Activated CD8-positive, alpha-beta memory T cell treated with anti-CD3 and anti-CD28 coated beads for 24 hours (primary cell): Measurements from ENCODE around the gene LRRC49.
"Not testable (repeated sequence)": the region's sequence is repeated elsewhere in the genome, so short reads cannot be mapped to it uniquely, and the experiment has no call there.

Experiments
- DNase-seq: peaks from one replicate; pipeline ENCODE4 v3.0.0-alpha.2; 2020

Gene LRRC49

DNA sequence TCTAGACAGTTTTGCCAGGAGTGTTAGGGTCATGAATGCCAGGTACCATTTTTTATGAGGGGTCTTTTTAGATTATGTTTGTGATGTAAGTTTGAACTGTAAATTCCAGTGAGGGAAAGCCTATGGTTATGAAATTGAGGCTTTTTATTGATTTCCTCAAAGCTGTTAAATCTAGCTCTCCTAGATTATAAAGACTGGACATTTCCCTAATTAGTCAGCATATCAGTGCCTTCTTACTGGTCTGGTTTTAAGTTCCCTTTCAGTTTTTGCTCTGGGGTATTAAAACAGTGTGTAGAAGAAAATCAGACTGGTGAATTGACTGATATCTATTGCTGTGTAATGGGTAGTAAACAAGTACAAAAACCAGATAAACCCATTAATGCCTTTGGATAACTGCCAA lies 39.2 kb downstream of the LRRC49 start:
- no peak for DNase-seq

DNA sequence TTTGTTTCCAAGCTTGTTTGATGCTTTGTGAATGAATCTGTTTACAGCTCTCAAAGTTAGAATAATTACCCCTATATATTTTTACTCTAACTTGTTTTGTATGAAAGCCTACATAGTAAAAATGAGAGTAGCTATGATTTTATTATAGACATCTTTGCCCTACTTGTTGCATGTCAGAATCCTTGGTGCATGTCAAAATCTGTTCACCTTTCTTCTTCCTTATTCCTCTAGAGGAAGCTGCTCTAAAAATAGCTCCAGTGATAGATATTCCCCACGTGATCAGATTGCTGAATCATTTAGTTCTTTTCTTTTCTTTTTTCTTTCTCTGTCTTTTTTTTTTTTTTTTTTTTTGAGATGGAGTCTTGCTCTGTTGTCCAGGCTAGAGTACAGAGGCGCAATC lies 39.8 kb downstream of the LRRC49 start:
- no peak for DNase-seq

DNA sequence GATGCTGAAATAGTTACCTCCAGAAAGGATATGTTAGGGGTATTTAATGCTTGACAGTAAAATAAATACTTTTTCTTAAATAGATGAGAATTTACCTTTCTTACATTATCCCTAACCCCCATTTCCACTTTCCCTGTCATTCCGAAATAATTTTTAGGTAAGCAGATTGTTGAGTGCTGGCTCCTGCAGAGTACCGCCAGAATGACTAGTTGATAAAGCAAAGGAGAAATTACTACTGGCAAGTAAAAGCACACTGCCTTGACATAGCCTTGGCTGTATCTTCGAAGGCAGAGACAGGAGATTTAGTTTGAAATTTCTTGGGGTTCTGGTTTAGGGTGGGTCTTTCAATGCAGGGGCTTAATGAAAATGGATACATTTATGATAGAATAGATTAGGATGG lies 40.8 kb downstream of the LRRC49 start:
- no peak for DNase-seq

DNA sequence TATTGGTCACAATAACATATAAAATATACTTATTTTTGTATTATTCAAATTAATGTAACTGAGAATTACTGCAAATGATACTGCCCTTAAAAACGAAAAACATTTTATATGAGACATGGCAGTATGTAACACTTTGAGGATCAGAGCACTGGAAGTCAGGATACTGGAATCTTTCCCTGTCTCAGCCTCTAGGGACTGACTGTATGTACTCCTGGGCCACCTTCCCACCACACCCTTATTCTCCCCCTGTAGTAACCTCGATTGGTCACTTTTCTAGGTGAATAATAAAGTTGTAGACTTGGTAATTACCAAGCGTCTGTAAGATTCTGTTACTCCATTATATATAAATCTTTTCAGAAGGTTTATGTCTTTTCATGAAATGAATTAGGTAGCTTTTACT lies 43.0 kb downstream of the LRRC49 start:
- no peak for DNase-seq

DNA sequence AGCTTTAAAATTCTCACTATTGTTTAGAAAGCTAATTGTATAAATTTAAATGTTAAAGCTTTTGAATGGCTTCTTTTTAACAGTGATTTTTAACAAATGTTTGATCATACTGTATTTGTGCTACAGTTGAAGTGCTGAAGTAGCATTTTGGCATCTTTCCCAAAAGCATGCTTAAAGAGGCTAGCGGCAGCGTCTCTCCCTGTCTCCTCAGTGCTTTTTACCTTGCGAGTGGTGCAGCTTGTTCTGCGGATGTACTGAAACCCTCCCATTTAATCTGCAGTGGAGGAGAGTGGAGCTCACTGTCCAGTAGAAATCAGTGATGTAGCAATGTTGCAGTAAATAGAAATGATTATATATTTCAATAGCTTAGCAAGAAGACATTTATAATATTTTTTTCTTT lies 43.7 kb downstream of the LRRC49 start:
- no peak for DNase-seq

DNA sequence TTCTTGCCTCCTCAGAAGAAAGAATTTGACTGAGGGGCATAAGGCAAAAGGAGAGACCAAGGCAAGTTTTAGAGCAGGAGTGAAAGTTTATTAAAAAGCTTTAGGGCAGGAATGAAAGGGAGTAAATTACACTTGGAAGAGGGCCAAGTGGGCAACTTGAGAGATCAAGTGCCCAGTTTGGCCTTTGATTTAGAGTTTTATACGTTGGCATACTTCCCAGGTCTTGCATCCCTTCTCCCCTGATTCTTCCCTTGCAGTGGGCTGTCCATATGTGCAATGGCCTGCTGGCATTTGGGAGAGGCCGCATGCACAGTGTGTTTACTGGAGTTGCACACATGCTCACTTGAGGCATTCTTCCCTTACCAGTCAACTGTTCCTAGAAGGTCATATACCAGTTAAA lies 50.7 kb downstream of the LRRC49 start:
- DNase-seq = not testable (repeated sequence)

DNA sequence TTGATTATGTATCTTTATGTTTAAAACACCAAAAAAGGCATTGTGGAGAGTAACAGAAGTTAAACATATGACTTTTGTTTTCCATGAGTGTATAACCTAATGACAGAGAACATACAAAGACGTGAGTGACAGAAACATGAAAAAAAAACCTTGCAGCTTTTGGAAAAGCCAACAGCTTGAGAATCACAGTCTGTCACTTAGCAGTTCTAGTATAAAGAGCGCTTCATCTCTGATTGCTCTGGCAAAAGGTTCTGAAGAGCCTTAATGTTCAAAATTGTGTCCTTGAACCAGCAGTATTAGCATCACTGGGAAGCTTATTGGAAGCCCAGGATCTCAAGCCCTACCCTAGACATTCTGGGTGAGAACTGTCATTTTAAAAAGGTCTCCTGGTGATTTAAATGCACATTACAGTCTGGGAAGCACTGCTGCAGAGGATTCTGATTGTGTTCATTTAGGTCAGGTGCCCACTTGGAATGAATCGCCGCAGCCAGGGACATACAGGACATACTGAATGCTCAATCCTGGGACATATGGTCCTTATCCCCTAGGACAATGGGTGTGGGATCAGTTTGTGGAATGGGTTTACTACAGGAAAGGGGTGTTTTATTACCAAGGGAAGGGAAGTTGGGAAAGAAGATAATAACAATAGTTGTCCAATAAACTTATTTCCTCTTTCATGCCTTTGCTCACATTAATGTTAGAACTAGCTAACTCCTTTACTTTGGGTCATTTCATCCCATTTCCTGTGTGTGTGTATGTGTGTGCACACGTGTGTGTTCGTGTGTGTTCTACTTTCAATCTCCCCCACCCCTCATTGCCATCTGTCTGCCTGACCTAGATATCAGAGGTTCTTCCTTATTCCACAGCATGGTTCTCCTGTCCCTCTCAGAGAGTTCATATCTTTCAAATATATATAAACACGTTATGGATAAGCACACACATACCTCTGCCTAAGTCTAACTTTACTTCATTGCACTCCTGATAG lies 55.0 kb downstream of the LRRC49 start:
- DNase-seq = no peak

DNA sequence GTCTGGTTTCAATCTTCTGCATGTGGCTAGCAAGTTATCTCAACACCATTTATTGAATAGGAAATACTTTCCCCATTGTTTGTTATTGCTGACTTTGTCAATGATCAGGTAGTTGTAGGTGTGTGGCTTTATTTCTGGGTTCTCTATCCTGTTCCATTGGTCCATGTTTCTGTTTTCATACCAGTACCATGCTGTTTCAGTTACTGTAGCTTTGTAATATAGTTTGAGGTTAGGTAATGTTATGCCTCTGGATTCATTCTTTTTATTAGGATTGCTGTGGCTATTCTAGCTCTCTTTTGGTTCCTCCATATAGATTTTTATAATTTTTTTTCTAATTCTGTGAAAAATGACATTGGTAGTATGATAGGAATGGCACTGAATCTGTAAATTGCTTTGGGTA lies 58.3 kb downstream of the LRRC49 start:
- DNase-seq = no peak

DNA sequence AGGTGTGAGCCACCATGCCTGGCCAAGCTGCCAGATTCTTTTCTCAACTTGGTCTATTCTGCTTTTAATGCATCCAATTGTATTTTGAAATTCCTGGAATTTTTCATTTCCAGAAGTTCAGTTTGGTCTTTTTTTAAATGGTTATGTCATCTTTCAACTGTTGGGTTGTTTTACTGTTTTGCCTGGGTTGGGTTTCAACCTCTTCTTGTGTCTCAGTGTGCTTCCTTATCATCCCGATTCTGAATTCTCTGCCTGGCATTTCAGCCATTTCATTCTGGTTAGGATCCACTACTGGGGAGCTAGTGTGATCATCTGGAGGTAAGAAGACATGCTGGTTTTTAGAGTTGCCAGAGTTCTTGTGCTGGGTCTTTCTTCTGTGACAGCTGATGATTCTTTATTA lies 61.5 kb downstream of the LRRC49 start:
- no peak for DNase-seq

DNA sequence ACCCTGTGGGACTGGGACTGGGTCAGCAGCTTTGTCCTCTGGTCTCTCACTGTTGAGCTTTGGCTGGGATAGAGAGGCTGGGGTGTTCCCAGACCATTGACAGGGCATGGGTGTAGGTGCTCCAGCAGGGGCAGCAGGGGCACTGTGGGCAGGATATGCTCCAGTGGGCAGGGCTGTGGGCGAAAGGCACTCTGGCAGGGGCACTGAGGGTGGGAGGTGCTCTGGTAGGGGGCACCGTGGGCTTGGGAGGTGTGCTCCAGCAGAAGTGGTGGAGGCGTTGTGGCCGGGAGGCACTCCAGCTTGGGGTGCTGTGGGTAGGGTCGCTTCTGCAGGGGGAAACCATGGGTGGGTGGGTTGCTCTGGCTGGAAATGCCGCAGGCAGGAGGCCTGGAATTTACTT lies 62.1 kb downstream of the LRRC49 start:
- DNase-seq = no peak

DNA sequence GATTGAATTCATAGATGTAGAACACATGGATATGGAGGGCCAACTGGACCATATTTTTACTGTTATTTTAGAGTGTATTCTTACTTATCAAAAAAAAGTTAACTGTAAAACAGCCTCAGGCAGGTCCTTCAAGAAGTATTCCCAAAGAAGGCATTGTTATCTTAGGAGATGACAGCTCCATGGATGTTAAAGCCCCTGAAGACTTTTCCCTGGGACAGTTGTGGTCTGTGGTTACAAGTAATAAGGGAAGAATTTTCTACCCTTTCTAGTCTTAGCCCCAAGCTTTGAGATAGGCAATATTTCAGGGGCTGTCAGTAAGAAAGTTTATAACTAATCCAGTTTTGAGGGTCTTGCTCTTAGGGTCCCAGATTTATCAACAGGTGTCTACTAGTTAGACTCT lies 62.5 kb downstream of the LRRC49 start:
- no peak for DNase-seq

DNA sequence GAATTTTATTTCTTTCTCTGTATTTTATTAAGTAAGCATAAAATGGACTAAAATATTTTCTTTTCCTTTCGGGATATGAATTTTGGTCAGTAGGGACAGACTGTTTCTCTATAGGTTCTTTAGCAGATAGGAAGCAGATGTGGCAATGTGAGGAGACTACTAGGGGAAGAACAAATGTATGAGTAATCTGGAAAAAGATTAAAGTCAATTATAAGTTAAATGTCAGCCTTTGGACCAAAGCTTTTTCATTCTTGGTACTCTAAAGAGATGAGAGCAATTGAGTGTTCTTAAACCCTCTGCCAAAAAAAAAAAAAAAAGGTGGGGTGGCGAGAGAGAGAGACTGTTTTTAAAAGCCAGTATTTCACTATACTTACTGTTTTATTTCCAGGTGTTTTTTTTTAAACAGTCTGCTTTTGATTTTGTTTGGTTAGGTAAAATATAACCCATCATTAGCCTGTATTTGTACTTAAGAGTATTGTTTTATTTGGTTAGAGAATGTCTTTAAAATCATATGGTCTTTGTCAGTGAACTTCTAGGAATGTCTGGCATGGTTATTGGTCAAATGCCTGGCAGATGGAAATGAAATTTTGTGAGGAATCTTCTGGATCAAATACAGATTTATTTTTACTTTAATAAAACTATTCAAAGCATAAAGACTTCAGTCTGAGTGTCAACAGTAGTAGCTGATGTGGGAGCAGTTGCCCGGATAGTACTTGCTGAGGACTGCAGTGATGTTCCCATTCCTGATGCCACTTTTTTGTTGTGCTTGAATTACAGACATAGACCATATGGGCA lies 63.8 kb downstream of the LRRC49 start:
- DNase-seq = no peak

DNA sequence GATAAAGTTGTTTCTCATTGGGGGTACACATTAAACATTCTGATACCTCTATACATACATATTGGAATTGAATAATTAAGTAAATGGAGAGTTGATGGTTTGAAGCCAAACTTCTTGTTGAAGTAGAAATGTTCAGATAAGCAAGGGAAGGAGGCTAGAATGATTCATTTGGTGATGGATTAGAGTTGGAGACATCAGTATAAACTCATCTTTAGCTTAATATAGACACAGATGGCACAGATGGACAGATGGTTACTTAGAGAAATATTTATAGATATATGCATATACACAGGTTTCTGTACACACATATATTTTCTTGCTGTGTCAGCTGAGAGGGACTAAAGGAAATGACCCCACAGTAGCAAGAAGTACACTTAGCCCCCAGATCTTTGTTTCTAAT lies 69.5 kb downstream of the LRRC49 start:
- DNase-seq = no peak

DNA sequence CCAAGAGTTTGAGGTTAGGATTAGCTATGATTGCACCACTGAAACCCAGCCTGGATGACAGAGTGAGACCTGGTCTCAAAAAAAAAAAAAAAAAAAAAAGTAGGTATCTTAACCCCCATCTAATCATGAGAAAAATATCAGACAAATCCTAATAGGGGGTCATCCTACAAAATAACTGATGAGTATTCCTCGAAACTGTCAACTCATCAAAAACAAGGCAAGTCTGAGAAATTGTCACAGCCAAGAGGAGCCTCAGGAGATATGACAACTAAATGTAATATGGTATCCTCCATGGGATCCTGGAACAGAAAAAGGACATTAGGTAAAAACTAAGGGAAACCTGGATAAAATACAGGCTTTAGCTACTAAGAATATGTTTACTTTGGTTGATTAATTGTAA lies 70.6 kb downstream of the LRRC49 start:
- DNase-seq = no peak

DNA sequence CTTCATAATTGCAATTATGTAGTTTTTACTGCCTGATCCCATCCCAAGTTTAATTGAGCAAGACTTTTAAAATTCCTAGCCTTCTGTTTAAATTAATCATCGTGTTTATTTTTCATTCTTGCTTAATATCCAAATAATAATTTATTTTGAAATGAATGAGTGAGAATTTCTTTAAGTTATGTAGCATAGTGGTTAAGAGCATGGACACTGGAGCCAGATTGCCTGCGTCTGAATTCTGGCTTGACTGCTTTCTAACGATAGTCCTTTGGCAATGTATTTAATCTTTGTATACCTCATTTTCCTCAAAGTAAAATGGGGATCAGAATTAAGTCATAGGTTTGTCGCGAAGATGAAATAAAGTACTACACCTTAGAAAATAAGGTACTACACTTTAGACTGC lies 71.4 kb downstream of the LRRC49 start:
- DNase-seq = no peak

DNA sequence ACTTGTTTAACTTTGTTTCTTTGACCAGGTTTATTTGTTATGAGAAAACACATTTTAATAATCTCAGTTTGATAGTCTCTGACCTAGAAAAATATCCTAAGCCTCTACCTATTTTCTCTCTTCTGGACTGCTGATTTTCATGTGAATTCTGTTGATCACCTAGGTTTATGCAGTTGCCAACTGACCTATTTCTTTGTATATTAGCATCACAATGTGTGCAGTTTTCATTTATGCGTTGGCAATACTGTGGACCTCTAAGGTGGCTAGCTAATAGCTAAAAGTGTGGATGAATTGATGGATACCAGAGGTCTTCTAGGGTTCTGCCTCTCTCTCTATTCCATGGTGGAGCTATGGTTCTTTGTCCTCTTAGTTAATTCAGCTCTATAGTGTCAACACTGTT lies 72.1 kb downstream of the LRRC49 start:
- DNase-seq = no peak

DNA sequence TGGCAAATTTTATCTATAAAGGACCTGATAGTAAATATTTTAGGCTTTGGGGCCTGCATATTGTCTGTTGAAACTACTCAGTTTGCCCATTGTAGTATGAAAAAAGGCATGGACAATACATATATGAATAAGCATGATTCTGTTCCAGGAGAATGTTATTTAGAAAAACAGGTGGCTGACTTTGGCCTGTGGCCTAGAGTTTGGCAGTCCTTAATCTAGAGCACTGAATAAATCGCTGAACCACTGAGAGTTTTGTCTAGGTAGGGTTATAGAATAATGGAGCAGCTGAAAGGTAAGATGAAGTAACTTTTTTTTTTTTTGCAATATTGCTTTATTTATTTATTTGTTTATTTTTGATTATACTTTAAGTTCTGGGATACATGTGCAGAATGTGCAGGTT lies 75.0 kb downstream of the LRRC49 start:
- no peak for DNase-seq

DNA sequence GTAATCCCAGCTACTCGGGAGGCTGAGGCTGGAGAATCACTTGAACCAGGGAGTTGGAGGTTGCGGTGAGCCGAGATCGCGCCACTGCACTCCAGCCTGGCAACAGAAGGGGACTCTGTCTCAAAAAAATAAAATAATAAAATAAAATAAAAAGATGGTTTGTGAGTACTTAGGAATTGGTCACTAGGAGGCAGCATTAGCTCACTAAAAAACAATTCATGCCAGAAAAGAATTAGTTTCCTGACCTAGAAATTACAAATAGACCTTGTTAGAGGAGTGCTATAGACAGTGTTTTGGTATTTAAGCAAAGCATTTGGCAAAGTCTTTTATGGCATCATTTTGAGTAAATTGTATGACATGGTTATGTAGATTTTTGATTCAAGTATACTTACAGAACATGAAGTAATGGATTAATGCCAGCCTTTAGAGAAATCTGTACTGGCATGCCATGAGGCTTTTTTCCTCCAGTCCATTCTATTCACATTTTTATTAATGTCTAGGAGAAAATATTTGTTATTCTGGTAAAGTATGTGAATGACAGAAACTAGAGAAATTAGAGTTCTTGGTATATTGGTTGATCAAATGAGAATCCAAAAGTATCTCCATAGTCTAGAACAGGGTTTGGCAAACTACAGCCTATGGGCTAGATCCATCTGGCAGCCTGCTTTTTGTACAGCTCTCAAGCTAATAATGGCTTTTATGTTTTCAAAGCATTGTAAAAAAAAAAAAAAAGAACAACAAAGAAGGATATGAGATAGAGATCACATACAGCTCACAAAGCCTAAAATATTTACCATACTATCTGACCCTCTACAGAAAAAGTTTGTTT lies 81.6 kb downstream of the LRRC49 start:
- no peak for DNase-seq

DNA sequence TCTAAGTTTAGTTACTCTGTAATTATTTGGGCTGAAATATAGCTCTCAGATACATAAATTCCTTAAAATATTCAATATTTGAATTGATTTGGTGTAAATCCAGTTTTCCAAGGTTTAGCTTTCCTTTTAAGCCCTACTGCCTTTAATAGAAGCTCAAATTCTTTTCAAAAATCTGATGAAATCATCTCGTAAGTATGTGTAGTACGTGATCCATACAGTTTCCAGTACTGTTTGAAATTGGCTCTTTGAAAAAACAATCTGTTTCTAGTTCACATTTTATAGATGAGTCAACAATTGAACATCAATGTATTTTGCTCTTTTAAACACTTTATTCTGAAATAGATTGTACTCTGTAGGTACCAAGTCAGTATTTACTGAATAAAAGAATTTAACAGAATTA lies 84.2 kb downstream of the LRRC49 start:
- DNase-seq = no peak

DNA sequence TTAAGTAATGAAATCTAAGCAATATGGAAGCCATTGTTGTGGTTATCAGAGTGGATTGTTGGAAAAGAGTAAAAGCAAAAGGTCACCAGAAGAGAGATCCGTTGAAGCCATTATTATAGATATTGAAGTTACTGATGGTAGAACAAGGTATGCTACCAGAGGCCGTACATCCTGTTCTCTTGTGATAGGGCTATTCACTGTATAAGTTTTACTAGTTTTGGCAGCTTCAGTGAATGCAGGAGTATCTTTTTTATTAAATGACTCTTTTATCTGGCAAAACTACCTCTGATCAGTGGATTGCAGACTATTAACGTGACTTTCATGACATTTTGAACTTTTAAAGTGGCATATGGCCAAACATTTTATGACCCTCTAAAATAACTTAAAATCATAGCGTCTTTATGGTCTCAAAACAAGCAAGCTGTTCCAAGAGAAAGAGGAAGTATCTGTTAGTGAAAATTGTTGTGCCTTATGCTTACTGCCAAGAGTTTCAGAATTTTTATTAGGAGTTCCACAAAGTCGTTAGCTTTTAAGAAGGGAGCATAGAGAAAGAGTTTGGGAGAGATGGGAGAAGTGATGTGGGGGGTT lies 102.9 kb downstream of the LRRC49 start:
- no peak for DNase-seq

DNA sequence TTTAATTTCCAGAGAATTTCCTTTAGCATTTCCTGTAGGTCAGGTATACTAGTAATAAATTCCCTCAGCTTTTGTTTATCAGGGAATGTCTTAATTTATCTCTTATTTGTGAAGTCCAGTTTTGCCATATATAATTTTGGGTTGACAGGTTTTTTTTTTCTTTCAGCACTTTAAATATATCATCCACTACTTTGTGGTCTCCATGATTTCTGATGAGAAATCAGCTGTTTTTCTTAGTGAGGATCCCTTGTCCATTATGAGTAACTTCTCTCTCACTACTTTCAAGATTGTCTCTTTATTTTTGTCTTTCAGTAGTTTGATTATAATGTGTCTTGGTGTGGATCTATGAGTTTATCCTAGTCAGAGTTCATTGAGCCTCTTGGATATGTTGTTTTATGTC lies 105.7 kb downstream of the LRRC49 start:
- DNase-seq = no peak

DNA sequence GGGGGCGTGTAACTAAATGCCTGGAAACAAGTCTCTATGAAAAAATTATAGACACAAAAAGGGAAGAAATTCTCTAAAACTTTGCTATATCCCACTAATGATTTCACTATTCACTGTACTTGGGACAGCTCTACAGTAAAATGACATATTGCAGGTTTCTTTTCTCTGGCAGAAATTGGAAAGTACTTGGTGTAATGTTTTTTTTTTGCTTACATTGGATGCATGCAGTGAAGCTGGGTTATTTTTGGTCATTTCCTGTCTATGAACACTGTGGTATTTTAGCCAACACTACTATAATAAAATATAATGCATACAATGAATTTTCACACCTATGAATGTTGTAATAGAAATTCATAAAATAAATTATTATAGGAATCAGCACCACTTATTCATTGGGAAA lies 109.7 kb downstream of the LRRC49 start:
- DNase-seq = no peak

DNA sequence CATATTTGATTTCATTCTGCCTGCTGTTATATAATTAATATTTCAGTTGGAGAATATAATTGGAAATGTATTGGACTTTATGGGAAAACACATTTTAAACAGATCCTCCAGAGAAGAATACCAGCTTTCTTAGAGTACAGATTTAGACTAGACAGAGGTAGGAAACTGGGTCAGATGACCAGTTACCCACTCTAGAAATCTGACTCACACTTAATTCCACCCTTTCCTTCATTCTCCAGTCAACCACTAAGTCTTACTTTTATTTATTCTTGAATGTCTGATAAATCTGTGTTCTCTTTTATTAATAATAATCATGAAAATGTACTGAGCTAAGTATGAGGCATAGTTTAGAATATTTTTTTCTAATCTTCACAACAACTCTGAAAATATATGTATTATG lies 110.7 kb downstream of the LRRC49 start:
- DNase-seq = no peak
